ENCODE results near the gene COL7A1. TPM values are rescaled to one million over a fixed set of nuclear protein-coding genes. Genes with fewer than 3 reads are reported as not detected.

COL7A1 gene
- total RNA-seq, 1 donor from 2014 or later = 62.0 TPM

DNA sequence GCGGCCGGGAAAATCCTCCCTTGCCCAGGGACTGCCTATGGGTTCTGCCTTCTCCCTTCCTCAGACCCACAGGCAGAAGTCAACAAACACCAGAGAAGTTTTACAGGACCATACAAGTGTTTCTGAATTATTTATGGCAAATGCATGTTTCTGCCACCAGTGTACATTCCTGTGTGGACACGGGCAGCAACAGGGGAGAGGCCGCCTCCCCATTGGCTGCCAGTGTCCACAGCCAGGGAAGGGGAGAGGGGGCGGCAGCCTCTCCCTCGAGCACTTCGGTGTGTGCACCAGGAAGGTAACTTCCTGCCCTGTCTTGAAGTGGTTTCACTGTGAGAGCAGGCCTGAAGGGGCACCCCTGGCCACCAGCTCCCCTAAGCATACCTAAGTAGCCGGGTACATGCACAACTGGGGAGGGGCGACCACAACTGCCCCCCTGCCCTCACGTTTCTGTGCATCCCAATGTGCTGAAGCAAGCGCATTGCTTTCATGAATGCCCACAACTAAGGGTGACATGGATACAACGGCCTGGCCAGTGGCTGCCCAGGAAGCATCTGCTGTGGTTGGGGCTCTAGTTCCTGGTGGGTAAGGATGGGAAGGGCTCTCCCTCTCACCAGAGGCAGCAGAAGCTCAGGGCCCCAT lies 76.4 kb downstream of the COL7A1 start:
- Mint-ChIP-seq H3K36me3 (ENCODE audit: unreplicated experiment) (no peaks in the 10 kb centered on the region), H3K4me1 (ENCODE audit: low read depth, unreplicated experiment) (no peaks in the 10 kb centered on the region), H3K27me3 (ENCODE audit: unreplicated experiment) (peaks cover 1% of the 10 kb centered on the region), H3K4me3 (ENCODE audit: unreplicated experiment) (no peak overlapping the region), H3K9me3 (ENCODE audit: unreplicated experiment) (no peaks in the 10 kb centered on the region), H3K27ac (ENCODE audit: unreplicated experiment) (no peak overlapping the region)
- no peak for DNase-seq
- TF ChIP-seq, protein P1, sequence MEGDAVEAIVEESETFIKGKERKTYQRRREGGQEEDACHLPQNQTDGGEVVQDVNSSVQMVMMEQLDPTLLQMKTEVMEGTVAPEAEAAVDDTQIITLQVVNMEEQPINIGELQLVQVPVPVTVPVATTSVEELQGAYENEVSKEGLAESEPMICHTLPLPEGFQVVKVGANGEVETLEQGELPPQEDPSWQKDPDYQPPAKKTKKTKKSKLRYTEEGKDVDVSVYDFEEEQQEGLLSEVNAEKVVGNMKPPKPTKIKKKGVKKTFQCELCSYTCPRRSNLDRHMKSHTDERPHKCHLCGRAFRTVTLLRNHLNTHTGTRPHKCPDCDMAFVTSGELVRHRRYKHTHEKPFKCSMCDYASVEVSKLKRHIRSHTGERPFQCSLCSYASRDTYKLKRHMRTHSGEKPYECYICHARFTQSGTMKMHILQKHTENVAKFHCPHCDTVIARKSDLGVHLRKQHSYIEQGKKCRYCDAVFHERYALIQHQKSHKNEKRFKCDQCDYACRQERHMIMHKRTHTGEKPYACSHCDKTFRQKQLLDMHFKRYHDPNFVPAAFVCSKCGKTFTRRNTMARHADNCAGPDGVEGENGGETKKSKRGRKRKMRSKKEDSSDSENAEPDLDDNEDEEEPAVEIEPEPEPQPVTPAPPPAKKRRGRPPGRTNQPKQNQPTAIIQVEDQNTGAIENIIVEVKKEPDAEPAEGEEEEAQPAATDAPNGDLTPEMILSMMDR (IDR thresholded peaks at IDR 0.05; ENCODE audit: partially characterized antibody, unreplicated experiment) = no peak

GRCh38 chr3:48518069-48518468 lies 77.1 kb downstream of the COL7A1 start:
- peaks cover 1% of the 10 kb centered on the region for H3K27me3 Mint-ChIP-seq (ENCODE audit: unreplicated experiment)
- TF ChIP-seq, protein P1 (IDR thresholded peaks at IDR 0.05; ENCODE audit: partially characterized antibody, unreplicated experiment) = no peak
- H3K4me1 Mint-ChIP-seq (ENCODE audit: low read depth, unreplicated experiment) = no peaks in the 10 kb centered on the region
- no peak overlapping the region for H3K4me3 Mint-ChIP-seq (ENCODE audit: unreplicated experiment)
- no peak for DNase-seq
- H3K36me3 Mint-ChIP-seq (ENCODE audit: unreplicated experiment) = no peaks in the 10 kb centered on the region
- no peak overlapping the region for H3K27ac Mint-ChIP-seq (ENCODE audit: unreplicated experiment)
- no peaks in the 10 kb centered on the region for H3K9me3 Mint-ChIP-seq (ENCODE audit: unreplicated experiment)

GRCh38 chr3:48516571-48516970 lies 78.6 kb downstream of the COL7A1 start:
- no peaks in the 10 kb centered on the region for H3K9me3 Mint-ChIP-seq (ENCODE audit: unreplicated experiment)
- H3K4me3 Mint-ChIP-seq (ENCODE audit: unreplicated experiment) = no peak overlapping the region
- TF ChIP-seq, protein P1 (IDR thresholded peaks at IDR 0.05; ENCODE audit: partially characterized antibody, unreplicated experiment) = no peak
- H3K27ac Mint-ChIP-seq (ENCODE audit: unreplicated experiment) = no peak overlapping the region
- peaks cover 1% of the 10 kb centered on the region for H3K27me3 Mint-ChIP-seq (ENCODE audit: unreplicated experiment)
- peaks cover 5% of the 10 kb centered on the region for H3K36me3 Mint-ChIP-seq (ENCODE audit: unreplicated experiment)
- no peak for DNase-seq
- H3K4me1 Mint-ChIP-seq (ENCODE audit: low read depth, unreplicated experiment) = no peaks in the 10 kb centered on the region

DNA sequence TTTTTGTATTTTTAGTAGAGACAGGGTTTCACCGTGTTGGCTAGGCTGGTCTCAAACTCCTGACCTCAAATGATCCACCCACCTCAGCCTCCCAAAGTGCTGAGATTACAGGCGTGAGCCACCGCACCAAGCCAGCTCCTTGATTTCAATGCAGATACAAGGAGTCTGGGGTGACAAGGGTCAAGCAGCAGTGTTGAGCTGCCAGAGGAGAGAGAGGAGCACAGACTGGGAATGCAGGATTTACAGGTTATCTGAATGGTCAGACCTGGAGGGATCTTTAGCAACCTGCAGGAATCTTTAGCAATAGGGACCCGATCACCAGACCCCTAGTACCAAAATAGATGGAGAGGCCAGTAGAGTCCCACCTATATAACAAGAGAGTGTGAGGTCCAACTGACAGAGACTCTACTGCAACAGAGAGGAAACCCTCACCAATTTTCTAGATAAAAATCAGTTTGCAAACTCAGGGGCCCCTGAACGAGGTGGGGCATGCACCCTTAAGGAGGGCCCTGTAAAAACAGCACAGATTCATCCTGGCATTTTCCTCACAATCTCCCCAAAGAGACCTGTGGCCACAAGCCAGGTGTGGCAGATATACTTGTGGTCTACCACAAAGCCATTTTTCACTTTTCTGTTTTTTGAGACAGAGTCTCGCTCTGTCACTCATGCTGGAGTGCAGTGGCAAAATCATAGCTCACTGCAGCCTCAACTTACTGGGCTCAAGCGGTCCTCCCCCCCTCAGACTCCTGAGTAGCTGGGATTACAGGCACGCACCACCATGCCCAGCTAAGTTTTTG lies 80.5 kb downstream of the COL7A1 start:
- Mint-ChIP-seq H3K27ac (ENCODE audit: unreplicated experiment) (no peak overlapping the region), H3K4me1 (ENCODE audit: low read depth, unreplicated experiment) (no peaks in the 10 kb centered on the region), H3K36me3 (ENCODE audit: unreplicated experiment) (peaks cover 5% of the 10 kb centered on the region), H3K9me3 (ENCODE audit: unreplicated experiment) (no peaks in the 10 kb centered on the region), H3K4me3 (ENCODE audit: unreplicated experiment) (no peak overlapping the region), H3K27me3 (ENCODE audit: unreplicated experiment) (peaks cover 1% of the 10 kb centered on the region)
- DNase-seq = no peak
- TF ChIP-seq, protein P1 (IDR thresholded peaks at IDR 0.05; ENCODE audit: partially characterized antibody, unreplicated experiment) = no peak

Small RNA genes lying within 50 kb of the gene (microRNA-seq; reads per million reads assigned to microRNA genes)
- gene MIR4793 (ENCODE audit: unreplicated experiment) (2.9 reads per million, percentile 21 among the genes with 10 or more reads in this experiment), gene MIR6823 (ENCODE audit: unreplicated experiment) (3.2 reads per million, percentile 23 among the genes with 10 or more reads in this experiment), gene MIR711 (ENCODE audit: unreplicated experiment) (not detected)

Other genes starting within 250 kb of the COL7A1 start
- 0.66 TPM for gene FBXW12, start 223.1 kb downstream of the COL7A1 start, total RNA-seq (ENCODE audit: unreplicated experiment)
- gene PLXNB1, start 165.2 kb downstream of the COL7A1 start, total RNA-seq (ENCODE audit: unreplicated experiment) = 195 TPM
- gene CCDC51, start 155.2 kb downstream of the COL7A1 start, total RNA-seq (ENCODE audit: unreplicated experiment) = 15.3 TPM
- gene TMA7, start 155.1 kb downstream of the COL7A1 start, total RNA-seq (ENCODE audit: unreplicated experiment) = 154 TPM
- 15.8 TPM for gene ATRIP, start 148.6 kb downstream of the COL7A1 start, total RNA-seq (ENCODE audit: unreplicated experiment)
- 261 TPM for gene SHISA5, start 91.2 kb downstream of the COL7A1 start, total RNA-seq (ENCODE audit: unreplicated experiment)
- gene PFKFB4, start 38.5 kb downstream of the COL7A1 start, total RNA-seq (ENCODE audit: unreplicated experiment) = 40.3 TPM
- gene UCN2, start 31.5 kb downstream of the COL7A1 start, total RNA-seq (ENCODE audit: unreplicated experiment) = 4.3 TPM
- 242 TPM for gene UQCRC1, start 14.3 kb upstream of the COL7A1 start, total RNA-seq (ENCODE audit: unreplicated experiment)
- gene TMEM89, start 26.4 kb upstream of the COL7A1 start, total RNA-seq (ENCODE audit: unreplicated experiment) = not detected
- gene SLC26A6, start 40.1 kb upstream of the COL7A1 start, total RNA-seq (ENCODE audit: unreplicated experiment) = 26.0 TPM
- gene CELSR3, start 67.6 kb upstream of the COL7A1 start, total RNA-seq (ENCODE audit: unreplicated experiment) = 162 TPM
- 35.5 TPM for gene NCKIPSD, start 90.6 kb upstream of the COL7A1 start, total RNA-seq (ENCODE audit: unreplicated experiment)
- gene IP6K2, start 121.9 kb upstream of the COL7A1 start, total RNA-seq (ENCODE audit: unreplicated experiment) = 182 TPM